Measurements from ENCODE around the gene PSMD9. TPM values are rescaled to one million over a fixed set of nuclear protein-coding genes. Genes with fewer than 3 reads are reported as not detected.

The PSMD9 gene
- total RNA-seq, 1 donor = 57.9 TPM

- H3K4me3 ChIP-seq (ENCODE audit: low read depth, low read length) = no peak overlapping the region
- DNase-seq (ENCODE audit: low read depth) = no peak
- no peak for TF ChIP-seq CTCF (IDR thresholded peaks at IDR 0.05; ENCODE audit: insufficient read depth, low read length)
Measured at GRCh38 chr12:121933522-121934308, 45.1 kb downstream of the PSMD9 start.

- DNase-seq (ENCODE audit: low read depth) = no peak
- no peak for TF ChIP-seq CTCF (IDR thresholded peaks at IDR 0.05; ENCODE audit: insufficient read depth, low read length)
Measured at GRCh38 chr12:121934309-121934664, 45.7 kb downstream of the PSMD9 start.

GRCh38 chr12:121937654-121938053 lies 49.1 kb downstream of the PSMD9 start:
- no peak for DNase-seq (ENCODE audit: low read depth)
- no peak overlapping the region for H3K4me3 ChIP-seq (ENCODE audit: low read depth, low read length)
- TF ChIP-seq CTCF (IDR thresholded peaks at IDR 0.05; ENCODE audit: insufficient read depth, low read length) = no peak

More at GRCh38 chr12:121934309-121934664, 45.7 kb downstream of the PSMD9 start:
- no peak overlapping the region for H3K4me3 ChIP-seq (ENCODE audit: low read depth, low read length)

- DNase-seq (ENCODE audit: low read depth) = no peak
- TF ChIP-seq CTCF (IDR thresholded peaks at IDR 0.05; ENCODE audit: insufficient read depth, low read length) = no peak
Measured at GRCh38 chr12:121939186-121939585, 50.6 kb downstream of the PSMD9 start.

GRCh38 chr12:121939992-121940766 lies 51.6 kb downstream of the PSMD9 start:
- no peak overlapping the region for H3K4me3 ChIP-seq (ENCODE audit: low read depth, low read length)
- no peak for DNase-seq (ENCODE audit: low read depth)
- no peak for TF ChIP-seq CTCF (IDR thresholded peaks at IDR 0.05; ENCODE audit: insufficient read depth, low read length)

More at GRCh38 chr12:121939186-121939585, 50.6 kb downstream of the PSMD9 start:
- H3K4me3 ChIP-seq (ENCODE audit: low read depth, low read length) = no peak overlapping the region

DNA sequence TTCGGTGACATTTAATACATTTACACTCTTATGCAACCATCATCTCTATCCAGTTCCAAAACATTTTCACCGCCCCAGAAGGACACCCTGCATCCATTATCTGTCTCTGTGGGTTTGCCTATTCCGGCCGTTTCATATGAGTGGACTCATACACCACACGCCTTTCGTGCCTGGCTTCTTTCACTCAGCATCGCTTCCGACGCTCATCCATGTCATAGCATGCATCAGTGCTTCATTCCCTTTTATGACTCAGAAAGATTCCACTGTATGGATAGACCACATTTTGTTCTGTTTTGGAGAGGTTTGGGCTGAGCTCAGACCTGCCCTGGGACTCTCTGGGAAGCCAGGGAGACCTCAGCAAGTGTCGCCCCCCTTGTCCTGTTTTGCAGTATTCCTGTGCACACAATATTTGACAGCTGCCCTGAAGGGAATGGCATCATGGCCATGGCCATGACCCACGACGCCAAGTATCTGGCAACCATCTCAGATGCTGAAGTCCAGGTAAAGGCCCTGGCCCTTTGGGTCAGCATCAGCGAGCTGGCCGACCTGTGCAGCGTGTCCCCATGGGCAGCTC lies 53.6 kb downstream of the PSMD9 start:
- peak; percentile 58 for DNase-seq (ENCODE audit: low read depth)
- H3K4me3 ChIP-seq (ENCODE audit: low read depth, low read length) = no peak overlapping the region
- no peak for TF ChIP-seq CTCF (IDR thresholded peaks at IDR 0.05; ENCODE audit: insufficient read depth, low read length)
